Measurements from ENCODE around the gene AGBL3. TPM values are rescaled to one million over a fixed set of nuclear protein-coding genes. Genes with fewer than 3 reads are reported as not detected.

Gene AGBL3
- total and polyA plus RNA-seq, 2 of the 8 experiments (the other 6 are each of a cell fraction or from before 2014, with no cell fraction given): 1.1 to 1.9 TPM

DNA sequence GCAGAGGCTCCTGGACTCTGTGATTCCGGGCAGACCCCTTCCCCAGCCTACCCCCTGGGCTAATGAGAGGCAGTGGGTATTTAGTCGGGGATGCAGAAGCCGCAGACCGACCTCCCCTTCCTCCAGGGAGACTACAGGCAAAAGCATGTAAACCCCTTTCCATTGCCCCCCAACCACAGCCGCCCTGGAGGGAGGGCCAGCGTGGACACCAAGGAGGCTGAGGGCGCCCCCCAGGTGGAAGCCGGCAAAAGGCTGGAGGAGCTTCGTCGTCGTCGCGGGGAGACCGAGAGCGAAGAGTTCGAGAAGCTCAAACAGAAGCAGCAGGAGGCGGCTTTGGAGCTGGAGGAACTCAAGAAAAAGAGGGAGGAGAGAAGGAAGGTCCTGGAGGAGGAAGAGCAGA, 39.0 kb upstream of the AGBL3 start:
- no peak overlapping the region for H2AK5ac ChIP-seq (ENCODE audit: low read depth, low read length)
- WGBS, 2 experiments (ENCODE audit: extremely low coverage in 1 of 2, insufficient coverage in 1 of 2, insufficient read length in 1 of 2, insufficient replicate concordance in 2 of 2, low coverage in 1 of 2, low lambda C conversion rate in 2 of 2, missing lambda C conversion rate in 1 of 2): 92% methylated on average over 17 of the region's 17 CpGs; no CpG with 5 or more reads in 1 of the 2 experiments
- TF ChIP-seq, protein P1, sequence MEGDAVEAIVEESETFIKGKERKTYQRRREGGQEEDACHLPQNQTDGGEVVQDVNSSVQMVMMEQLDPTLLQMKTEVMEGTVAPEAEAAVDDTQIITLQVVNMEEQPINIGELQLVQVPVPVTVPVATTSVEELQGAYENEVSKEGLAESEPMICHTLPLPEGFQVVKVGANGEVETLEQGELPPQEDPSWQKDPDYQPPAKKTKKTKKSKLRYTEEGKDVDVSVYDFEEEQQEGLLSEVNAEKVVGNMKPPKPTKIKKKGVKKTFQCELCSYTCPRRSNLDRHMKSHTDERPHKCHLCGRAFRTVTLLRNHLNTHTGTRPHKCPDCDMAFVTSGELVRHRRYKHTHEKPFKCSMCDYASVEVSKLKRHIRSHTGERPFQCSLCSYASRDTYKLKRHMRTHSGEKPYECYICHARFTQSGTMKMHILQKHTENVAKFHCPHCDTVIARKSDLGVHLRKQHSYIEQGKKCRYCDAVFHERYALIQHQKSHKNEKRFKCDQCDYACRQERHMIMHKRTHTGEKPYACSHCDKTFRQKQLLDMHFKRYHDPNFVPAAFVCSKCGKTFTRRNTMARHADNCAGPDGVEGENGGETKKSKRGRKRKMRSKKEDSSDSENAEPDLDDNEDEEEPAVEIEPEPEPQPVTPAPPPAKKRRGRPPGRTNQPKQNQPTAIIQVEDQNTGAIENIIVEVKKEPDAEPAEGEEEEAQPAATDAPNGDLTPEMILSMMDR (IDR thresholded peaks at IDR 0.05; ENCODE audit: control extremely low read depth in 1 of 3, insufficient read depth in 1 of 3, low read depth in 1 of 3, low read length in 3 of 3): no peak
- TF ChIP-seq, protein P2, sequence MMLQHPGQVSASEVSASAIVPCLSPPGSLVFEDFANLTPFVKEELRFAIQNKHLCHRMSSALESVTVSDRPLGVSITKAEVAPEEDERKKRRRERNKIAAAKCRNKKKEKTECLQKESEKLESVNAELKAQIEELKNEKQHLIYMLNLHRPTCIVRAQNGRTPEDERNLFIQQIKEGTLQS (IDR thresholded peaks at IDR 0.05; ENCODE audit: insufficient read depth, low read depth, low read length): no peak
- TF ChIP-seq EZH2 (IDR thresholded peaks at IDR 0.05; ENCODE audit: low read depth, low read length, severe bottlenecking) (no peak), SIRT6 (IDR thresholded peaks at IDR 0.05; ENCODE audit: low read length) (no peak), KDM5A (IDR thresholded peaks at IDR 0.05; ENCODE audit: low read length) (no peak), JUN (IDR thresholded peaks at IDR 0.05; ENCODE audit: low read depth, low read length) (no peak), TAF7 (optimal IDR thresholded peaks at IDR 0.05; ENCODE audit: borderline replicate concordance, low read depth, low read length) (no peak), POLR2A (IDR thresholded peaks at IDR 0.05; ENCODE audit: control extremely low read depth in 1 of 2, low read depth in 2 of 2, low read length in 2 of 2) (no peak)
- TF ChIP-seq, protein P3, sequence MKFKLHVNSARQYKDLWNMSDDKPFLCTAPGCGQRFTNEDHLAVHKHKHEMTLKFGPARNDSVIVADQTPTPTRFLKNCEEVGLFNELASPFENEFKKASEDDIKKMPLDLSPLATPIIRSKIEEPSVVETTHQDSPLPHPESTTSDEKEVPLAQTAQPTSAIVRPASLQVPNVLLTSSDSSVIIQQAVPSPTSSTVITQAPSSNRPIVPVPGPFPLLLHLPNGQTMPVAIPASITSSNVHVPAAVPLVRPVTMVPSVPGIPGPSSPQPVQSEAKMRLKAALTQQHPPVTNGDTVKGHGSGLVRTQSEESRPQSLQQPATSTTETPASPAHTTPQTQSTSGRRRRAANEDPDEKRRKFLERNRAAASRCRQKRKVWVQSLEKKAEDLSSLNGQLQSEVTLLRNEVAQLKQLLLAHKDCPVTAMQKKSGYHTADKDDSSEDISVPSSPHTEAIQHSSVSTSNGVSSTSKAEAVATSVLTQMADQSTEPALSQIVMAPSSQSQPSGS (IDR thresholded peaks at IDR 0.05; ENCODE audit: low read length): no peak

More for the DNA sequence above, 39.0 kb upstream of the AGBL3 start:
- FAIRE-seq: no peak
- no peaks in the 10 kb centered on the region for H3K4me1 ChIP-seq (replicated peaks in 1 of 4; ENCODE audit: control insufficient read depth in 3 of 4, insufficient read depth in 4 of 4, low read length in 3 of 4)
- no peak overlapping the region for H3K18ac ChIP-seq (ENCODE audit: extremely low read depth, low read length)
- H3K56ac ChIP-seq (replicated peaks; ENCODE audit: insufficient read length, low read depth, low read length): no peak overlapping the region
- H3K79me2 ChIP-seq (ENCODE audit: control insufficient read depth in 1 of 2, insufficient read depth in 2 of 2, low read length in 2 of 2): no peaks in the 10 kb centered on the region
- H4K8ac ChIP-seq (ENCODE audit: extremely low read depth, insufficient read depth, low read length): no peak overlapping the region
- H3K9ac ChIP-seq (replicated peaks in 1 of 4; ENCODE audit: extremely low read depth in 1 of 4, low read depth in 3 of 4, low read length in 3 of 4): no peak overlapping the region
- no peak overlapping the region for H2BK5ac ChIP-seq (ENCODE audit: low read depth, low read length)
- no peak for DNase-seq (ENCODE audit: low read depth in 1 of 2, low spot score in 2 of 2)
- no peak overlapping the region for H3K23ac ChIP-seq (ENCODE audit: insufficient read length)
- H3K14ac ChIP-seq (ENCODE audit: insufficient read length): no peak overlapping the region
- no peak overlapping the region for H3K4me3 ChIP-seq (ENCODE audit: extremely low read depth in 1 of 4, insufficient read depth in 2 of 4, low read depth in 3 of 4, low read length in 4 of 4)
- no peak overlapping the region for H3K4ac ChIP-seq (replicated peaks; ENCODE audit: insufficient read length, low read depth, low read length)
- no peak overlapping the region for H3K4me2 ChIP-seq (ENCODE audit: insufficient read depth in 1 of 2, low read depth in 2 of 2, low read length in 2 of 2)
- H3K9me3 ChIP-seq (ENCODE audit: insufficient read depth in 2 of 2, low read depth in 1 of 2, low read length in 1 of 2): no peaks in the 10 kb centered on the region
- ChIA-PET POLR2A (ENCODE audit: partially characterized antibody) (interaction anchor here (0.7 kb wide), 2 partner anchors 8 to 165 kb away, joined by 3 to 4 read pairs; no protein-coding TSS in a partner anchor), CTCF (ENCODE audit: partially characterized antibody) (interaction anchor here (0.6 to 1.9 kb wide), 4 partner anchors 10 to 698 kb away, joined by 3 to 4 read pairs (median 3); no protein-coding TSS in a partner anchor)
- H3K79me1 ChIP-seq (ENCODE audit: low read depth, low read length): no peaks in the 10 kb centered on the region
- no peak overlapping the region for H2BK15ac ChIP-seq (ENCODE audit: low read length)
- no peak overlapping the region for H3K27ac ChIP-seq (ENCODE audit: low read depth, low read length)
- no peaks in the 10 kb centered on the region for H3K23me2 ChIP-seq (ENCODE audit: low read depth, low read length)
- no peak overlapping the region for H2BK20ac ChIP-seq (ENCODE audit: low read length)
- H4K20me1 ChIP-seq (replicated peaks in 1 of 2; ENCODE audit: control insufficient read depth in 1 of 2, insufficient read depth in 2 of 2, low read length in 2 of 2): no peaks in the 10 kb centered on the region
- H4K91ac ChIP-seq (replicated peaks; ENCODE audit: insufficient read length, low read length): no peak overlapping the region
- H2AFZ ChIP-seq (ENCODE audit: low read length): no peak overlapping the region
- no peak overlapping the region for H4K5ac ChIP-seq (ENCODE audit: insufficient read length, low read depth, low read length)
- H2BK12ac ChIP-seq (ENCODE audit: low read depth, low read length): no peak overlapping the region
- peaks cover 0 to 1% (median 0%) of the 10 kb centered on the region in 4 experiments; a peak in 1 of 7 replicates for H3K27me3 ChIP-seq (replicated peaks in 1 of 4; ENCODE audit: control insufficient read depth in 3 of 4, extremely low read depth in 1 of 4, insufficient read depth in 3 of 4, low read length in 3 of 4)
- H3K36me3 ChIP-seq (ENCODE audit: control insufficient read depth in 2 of 4, insufficient read depth in 4 of 4, low read length in 3 of 4): peaks cover 5 to 28% (median 16%) of the 10 kb centered on the region in 4 experiments; a peak in 7 of 8 replicates
- H2BK120ac ChIP-seq (replicated peaks; ENCODE audit: low read depth, low read length): no peak overlapping the region

Measured in H1 (cell line).